Stimulated activated CD4-positive, alpha-beta T cell treated with anti-CD3 and anti-CD28 coated beads, Interleukin-12 subunit alpha, Interleukin-12 subunit beta, amount 100 ng/mL, for 4 hours (primary cell): ENCODE results near the gene GPR158.

Experiments used
- DNase-seq: peaks from one replicate; pipeline ENCODE4 v3.0.0-alpha.2; 2020

The GPR158 gene

GRCh38 chr10:25615926-25616325 is 441.1 kb downstream of the GPR158 start:
- DNase-seq: no peak

GRCh38 chr10:25616903-25617592 is 442.2 kb downstream of the GPR158 start:
- no peak for DNase-seq

GRCh38 chr10:25627606-25628005 is 452.8 kb downstream of the GPR158 start:
- no peak for DNase-seq

GRCh38 chr10:25629333-25629732 is 454.5 kb downstream of the GPR158 start:
- no peak for DNase-seq

- DNase-seq: no peak
Measured at GRCh38 chr10:25631471-25631870, 456.7 kb downstream of the GPR158 start.

- no peak for DNase-seq
Measured at GRCh38 chr10:25632802-25633201, 458.0 kb downstream of the GPR158 start.

GRCh38 chr10:25633542-25633941 is 458.7 kb downstream of the GPR158 start:
- no peak for DNase-seq

GRCh38 chr10:25639646-25640045 is 464.8 kb downstream of the GPR158 start:
- no peak for DNase-seq

GRCh38 chr10:25641595-25641994 is 466.8 kb downstream of the GPR158 start:
- DNase-seq: no peak

- DNase-seq: no peak
Measured at GRCh38 chr10:25642721-25643120, 467.9 kb downstream of the GPR158 start.

GRCh38 chr10:25646371-25646770 is 471.6 kb downstream of the GPR158 start:
- DNase-seq: no peak

- no peak for DNase-seq
Measured at GRCh38 chr10:25651534-25651933, 476.7 kb downstream of the GPR158 start.
